ENCODE results near the gene HDAC11. TPM values are rescaled to one million over a fixed set of nuclear protein-coding genes. Genes with fewer than 3 reads are reported as not detected.
A peak's percentile ranks its signal among the peaks of the same experiment; 100 is the strongest.

The HDAC11 gene
- total RNA-seq, 1 experiment from 2014 or later = 7.0 TPM

- peak overlapping the region in 1 of 2 experiments; percentile 23; a peak in 2 of 5 replicates for H3K4me3 Mint-ChIP-seq
These were observed 2.2 kb upstream of the HDAC11 start for GRCh38 chr3:13477943-13478342.

More at GRCh38 chr3:13477943-13478342, 2.2 kb upstream of the HDAC11 start:
- H3K4ac ChIP-seq (ENCODE audit: low read depth, low read length) = no peak overlapping the region
- no peak overlapping the region for H2AK5ac ChIP-seq (ENCODE audit: insufficient read length, low read length)
- H3K4me1 Mint-ChIP-seq = peaks cover 31 to 50% of the 10 kb centered on the region in 2 experiments
- peaks cover 8% of the 10 kb centered on the region; the same call in 1 of the 2 replicates for H3K4me1 ChIP-seq (ENCODE audit: insufficient read depth, low read length)
- no peak overlapping the region for H4K5ac ChIP-seq (ENCODE audit: insufficient read length, low read depth, low read length)
- no peak overlapping the region for H2BK20ac ChIP-seq (ENCODE audit: low read depth, low read length, poor library complexity, severe bottlenecking)
- no peaks in the 10 kb centered on the region for H4K20me1 ChIP-seq (ENCODE audit: control insufficient read depth, insufficient read depth, insufficient read length)
- H3K18ac ChIP-seq (ENCODE audit: insufficient read length, low read depth, low read length) = no peak overlapping the region
- H3K27me3 Mint-ChIP-seq (ENCODE audit: low read depth) = peaks cover 50% of the 10 kb centered on the region
- no peak overlapping the region for H2BK5ac ChIP-seq (ENCODE audit: insufficient read length, low read length)
- H4K8ac ChIP-seq (replicated peaks; ENCODE audit: insufficient read length, low read depth, low read length) = no peak overlapping the region
- no peak overlapping the region for H3T11ph ChIP-seq (ENCODE audit: low read length)
- no peak overlapping the region for H2BK12ac ChIP-seq (ENCODE audit: insufficient read length, low read depth, low read length)
- H2AFZ ChIP-seq (ENCODE audit: low read length) = no peak overlapping the region
- no peak overlapping the region for H4K91ac ChIP-seq (ENCODE audit: insufficient read length, low read depth, low read length)
- H3K27ac ChIP-seq (ENCODE audit: insufficient read length, low read depth, low read length) = no peak overlapping the region
- no peaks in the 10 kb centered on the region for H3K79me2 ChIP-seq (ENCODE audit: insufficient read depth, low read length)
- H3K36me3 Mint-ChIP-seq (ENCODE audit: insufficient read depth in 1 of 3, low read depth in 3 of 3) = no peaks in the 10 kb centered on the region; a peak in 2 of 7 replicates
- H3K23ac ChIP-seq (ENCODE audit: insufficient read length, low read depth, low read length) = no peak overlapping the region
- H3K9ac ChIP-seq (ENCODE audit: extremely low read depth, insufficient read length, low read length) = no peak overlapping the region
- H3K9me3 ChIP-seq (ENCODE audit: control insufficient read depth, low read depth, low read length) = no peaks in the 10 kb centered on the region
- no peaks in the 10 kb centered on the region for H3K79me1 ChIP-seq (ENCODE audit: insufficient read depth, low read depth, low read length, poor library complexity, severe bottlenecking)
- H3K14ac ChIP-seq (ENCODE audit: insufficient read depth, low read length) = no peak overlapping the region
- H3K4me2 ChIP-seq (ENCODE audit: insufficient read depth, insufficient read length, low read length) = no peak overlapping the region
- H2BK120ac ChIP-seq (ENCODE audit: low read depth, low read length, poor library complexity, severe bottlenecking) = no peak overlapping the region
- DNase-seq = no peak
- WGBS (ENCODE audit: extremely low coverage, insufficient read length, low lambda C conversion rate) = no CpG with 5 or more reads among the region's 6 CpGs
- no peaks in the 10 kb centered on the region; a peak in 1 of 5 replicates for H3K9me3 Mint-ChIP-seq
- H3K56ac ChIP-seq (ENCODE audit: insufficient read length, low read depth, low read length) = no peak overlapping the region
- no peak overlapping the region for H2BK15ac ChIP-seq (ENCODE audit: low read depth, low read length)
- no peaks in the 10 kb centered on the region; the same call in 1 of the 2 replicates for H3K27me3 ChIP-seq (ENCODE audit: insufficient read depth, low read length)
- peaks cover 3% of the 10 kb centered on the region for H3K23me2 ChIP-seq (ENCODE audit: insufficient read length, low read depth, low read length, poor library complexity, severe bottlenecking)
- TF ChIP-seq CTCF (conservative IDR thresholded peaks at IDR 0.05) = no peak
- peak overlapping the region in 2 of 3 experiments; percentile 8 to 37; a peak in 1 of 7 replicates for H3K27ac Mint-ChIP-seq

All from H9 (cell line).